ENCODE measurements around the gene CENPF.
A peak's percentile ranks its signal among the peaks of the same experiment; 100 is the strongest.

CENPF gene

GRCh38 chr1:214635086-214635485, 32.1 kb downstream of the CENPF start:
- H3K4me3 ChIP-seq (ENCODE audit: low read depth, low read length), result no peak overlapping the region
- no peak for DNase-seq (ENCODE audit: low read depth, low spot score)
- ChIA-PET POLR2A (no interaction called here), CTCF (interaction anchor here (0.6 to 9.3 kb wide), 13 partner anchors 8 to 891 kb away, joined by 3 to 147 read pairs (median 6); no protein-coding TSS in a partner anchor)
- TF ChIP-seq, protein P1, sequence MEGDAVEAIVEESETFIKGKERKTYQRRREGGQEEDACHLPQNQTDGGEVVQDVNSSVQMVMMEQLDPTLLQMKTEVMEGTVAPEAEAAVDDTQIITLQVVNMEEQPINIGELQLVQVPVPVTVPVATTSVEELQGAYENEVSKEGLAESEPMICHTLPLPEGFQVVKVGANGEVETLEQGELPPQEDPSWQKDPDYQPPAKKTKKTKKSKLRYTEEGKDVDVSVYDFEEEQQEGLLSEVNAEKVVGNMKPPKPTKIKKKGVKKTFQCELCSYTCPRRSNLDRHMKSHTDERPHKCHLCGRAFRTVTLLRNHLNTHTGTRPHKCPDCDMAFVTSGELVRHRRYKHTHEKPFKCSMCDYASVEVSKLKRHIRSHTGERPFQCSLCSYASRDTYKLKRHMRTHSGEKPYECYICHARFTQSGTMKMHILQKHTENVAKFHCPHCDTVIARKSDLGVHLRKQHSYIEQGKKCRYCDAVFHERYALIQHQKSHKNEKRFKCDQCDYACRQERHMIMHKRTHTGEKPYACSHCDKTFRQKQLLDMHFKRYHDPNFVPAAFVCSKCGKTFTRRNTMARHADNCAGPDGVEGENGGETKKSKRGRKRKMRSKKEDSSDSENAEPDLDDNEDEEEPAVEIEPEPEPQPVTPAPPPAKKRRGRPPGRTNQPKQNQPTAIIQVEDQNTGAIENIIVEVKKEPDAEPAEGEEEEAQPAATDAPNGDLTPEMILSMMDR (IDR thresholded peaks at IDR 0.05; ENCODE audit: insufficient read depth, low read length, missing control alignments), result no peak

GRCh38 chr1:214635506-214635905, 32.5 kb downstream of the CENPF start:
- CTCF ChIA-PET, result interaction anchor here (0.6 to 9.3 kb wide), 13 partner anchors 8 to 891 kb away, joined by 3 to 147 read pairs (median 6); no protein-coding TSS in a partner anchor
- TF ChIP-seq, protein P1 (IDR thresholded peaks at IDR 0.05; ENCODE audit: insufficient read depth, low read length, missing control alignments), result no peak

DNA sequence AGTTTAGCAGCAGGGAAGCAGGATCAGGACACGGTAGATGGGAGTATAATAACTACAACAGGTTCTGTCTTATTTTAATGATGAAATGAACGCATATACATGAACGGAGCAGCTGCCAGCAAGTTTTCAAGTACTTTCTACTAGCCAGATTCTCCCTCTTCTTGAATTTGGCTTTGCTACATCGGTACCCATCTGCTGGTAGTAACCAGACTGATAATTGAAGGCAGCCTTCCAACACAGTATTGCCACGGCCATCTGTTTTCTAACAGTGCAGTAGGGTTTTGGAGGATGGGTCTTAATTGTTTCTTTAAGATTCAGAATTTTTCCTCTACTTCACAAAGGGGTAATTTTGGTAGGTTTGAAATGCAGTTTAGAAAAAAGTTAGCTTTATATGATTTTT, 33.4 kb downstream of the CENPF start:
- no peak for DNase-seq (ENCODE audit: low read depth, low spot score)
- ChIA-PET POLR2A (no interaction called here), CTCF (interaction anchor here (0.7 to 9.3 kb wide), 16 partner anchors 9 to 964 kb away, joined by 3 to 147 read pairs (median 8); no protein-coding TSS in a partner anchor)
- H3K4me3 ChIP-seq (ENCODE audit: low read depth, low read length), result no peak overlapping the region
- TF ChIP-seq, protein P1 (IDR thresholded peaks at IDR 0.05; ENCODE audit: insufficient read depth, low read length, missing control alignments), result no peak

More at GRCh38 chr1:214635506-214635905, 32.5 kb downstream of the CENPF start:
- POLR2A ChIA-PET, result no interaction called here
- H3K4me3 ChIP-seq (ENCODE audit: low read depth, low read length), result no peak overlapping the region
- DNase-seq (ENCODE audit: low read depth, low spot score), result no peak

- H3K4me3 ChIP-seq (ENCODE audit: low read depth, low read length), result no peak overlapping the region
- no peak for DNase-seq (ENCODE audit: low read depth, low spot score)
- TF ChIP-seq, protein P1 (IDR thresholded peaks at IDR 0.05; ENCODE audit: insufficient read depth, low read length, missing control alignments), result no peak
- ChIA-PET CTCF (interaction anchor here (0.7 to 9.3 kb wide), 26 partner anchors 10 to 963 kb away, joined by 3 to 147 read pairs (median 4); no protein-coding TSS in a partner anchor), POLR2A (no interaction called here)
Measured at GRCh38 chr1:214637125-214637524, 34.1 kb downstream of the CENPF start.

- no peak overlapping the region for H3K4me3 ChIP-seq (ENCODE audit: low read depth, low read length)
- no peak for DNase-seq (ENCODE audit: low read depth, low spot score)
- TF ChIP-seq, protein P1 (IDR thresholded peaks at IDR 0.05; ENCODE audit: insufficient read depth, low read length, missing control alignments), result peak; percentile 57
- ChIA-PET POLR2A (no interaction called here), CTCF (interaction anchor here (0.7 to 9.3 kb wide), 39 partner anchors 10 to 962 kb away, joined by 3 to 147 read pairs (median 4); no protein-coding TSS in a partner anchor)
Measured at GRCh38 chr1:214637722-214638458, 34.9 kb downstream of the CENPF start.

DNA sequence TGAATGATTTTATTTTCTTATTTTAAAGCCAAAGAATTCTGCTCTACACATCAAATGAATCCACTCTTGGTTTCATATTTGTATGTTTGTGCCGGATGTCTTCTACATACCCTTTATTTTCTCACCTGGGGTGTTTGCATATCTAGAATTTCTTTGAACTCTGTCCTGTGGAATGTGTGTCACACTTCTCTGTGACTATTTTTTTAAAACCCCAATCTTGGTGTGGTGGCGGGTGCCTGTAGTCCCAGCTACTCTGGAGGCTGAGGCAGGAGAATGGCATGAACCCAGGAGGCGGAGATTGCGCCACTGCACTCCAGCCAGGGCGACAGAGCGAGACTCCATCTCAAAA, 35.4 kb downstream of the CENPF start:
- no peak for DNase-seq (ENCODE audit: low read depth, low spot score)
- no peak overlapping the region for H3K4me3 ChIP-seq (ENCODE audit: low read depth, low read length)
- ChIA-PET POLR2A (no interaction called here), CTCF (interaction anchor here (0.8 to 9.3 kb wide), 37 partner anchors 10 to 902 kb away, joined by 3 to 147 read pairs (median 4); no protein-coding TSS in a partner anchor)
- TF ChIP-seq, protein P1 (IDR thresholded peaks at IDR 0.05; ENCODE audit: insufficient read depth, low read length, missing control alignments), result no peak
